OCI-LY7 (cell line): Measurements from ENCODE around the gene PMP22.

Experiments
- EZH2phosphoT487 ChIP-seq: fragments of 200-600 bp; sonication (generic); IDR thresholded peaks from 2 replicates; pipeline ENCODE4 v1.6.1; 2018; ENCODE audit warnings: low read depth, borderline replicate concordance, mild to moderate bottlenecking, mixed run types, antibody characterized with exemption, low read length, moderate library complexity, mixed read lengths
- TF ChIP-seq, protein P1 (sequence below): fragments of 200-600 bp; sonication (generic); conservative IDR thresholded peaks from 2 replicates; pipeline ENCODE4 v1.5.1; 2014; ENCODE audit warnings: mild to moderate bottlenecking, antibody characterized with exemption, low read length, moderate library complexity, mixed read lengths

DNA sequence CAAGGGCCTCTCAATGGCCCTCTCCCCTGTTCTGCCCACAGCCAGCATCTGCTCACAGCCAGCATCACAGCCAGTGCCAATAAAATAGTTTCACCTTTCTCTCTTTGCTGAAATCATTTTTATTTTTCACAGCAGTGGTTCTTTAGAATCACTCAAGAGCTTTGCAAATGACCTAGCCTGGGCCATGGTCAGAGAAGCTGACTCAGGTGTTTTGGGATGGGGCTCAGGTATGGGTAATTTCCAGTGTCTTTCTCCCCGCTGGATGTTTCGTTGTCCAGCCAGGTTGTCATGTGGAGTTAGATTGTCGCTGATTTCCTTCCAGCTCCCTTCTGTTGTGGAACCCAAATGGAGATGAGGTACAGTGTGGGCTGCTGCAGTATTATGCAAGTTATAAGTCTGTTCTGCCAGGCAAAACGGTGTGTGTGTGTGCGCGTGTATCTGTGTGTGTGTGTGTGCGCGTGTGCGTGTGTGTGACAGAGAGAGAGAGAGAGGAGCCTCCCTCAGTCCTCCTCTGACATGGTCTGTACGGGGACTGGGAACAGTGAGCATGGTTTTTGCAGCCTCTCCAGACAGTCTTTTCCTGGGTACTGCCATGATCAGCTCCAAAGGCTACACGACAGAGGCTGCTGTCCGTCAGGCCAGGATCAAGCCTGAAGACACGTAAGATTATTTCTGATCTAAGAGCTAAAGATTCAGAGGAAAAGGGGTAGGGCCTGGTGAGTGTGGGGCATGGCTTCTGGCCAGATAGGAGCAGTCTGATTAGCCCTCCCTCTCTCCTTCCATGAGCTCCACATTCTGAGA lies 1.4 kb upstream of the PMP22 start:
- TF ChIP-seq, protein P1, sequence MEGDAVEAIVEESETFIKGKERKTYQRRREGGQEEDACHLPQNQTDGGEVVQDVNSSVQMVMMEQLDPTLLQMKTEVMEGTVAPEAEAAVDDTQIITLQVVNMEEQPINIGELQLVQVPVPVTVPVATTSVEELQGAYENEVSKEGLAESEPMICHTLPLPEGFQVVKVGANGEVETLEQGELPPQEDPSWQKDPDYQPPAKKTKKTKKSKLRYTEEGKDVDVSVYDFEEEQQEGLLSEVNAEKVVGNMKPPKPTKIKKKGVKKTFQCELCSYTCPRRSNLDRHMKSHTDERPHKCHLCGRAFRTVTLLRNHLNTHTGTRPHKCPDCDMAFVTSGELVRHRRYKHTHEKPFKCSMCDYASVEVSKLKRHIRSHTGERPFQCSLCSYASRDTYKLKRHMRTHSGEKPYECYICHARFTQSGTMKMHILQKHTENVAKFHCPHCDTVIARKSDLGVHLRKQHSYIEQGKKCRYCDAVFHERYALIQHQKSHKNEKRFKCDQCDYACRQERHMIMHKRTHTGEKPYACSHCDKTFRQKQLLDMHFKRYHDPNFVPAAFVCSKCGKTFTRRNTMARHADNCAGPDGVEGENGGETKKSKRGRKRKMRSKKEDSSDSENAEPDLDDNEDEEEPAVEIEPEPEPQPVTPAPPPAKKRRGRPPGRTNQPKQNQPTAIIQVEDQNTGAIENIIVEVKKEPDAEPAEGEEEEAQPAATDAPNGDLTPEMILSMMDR, result no peak
- no peak for TF ChIP-seq EZH2phosphoT487
